Keratinocyte (primary cell): ENCODE data around the gene H2AZ2. TPM values are rescaled to one million over a fixed set of nuclear protein-coding genes. Genes with fewer than 3 reads are reported as not detected.
A peak's percentile ranks its signal among the peaks of the same experiment; 100 is the strongest.

Source experiments
- DNase-seq: peaks from one replicate; pipeline ENCODE4 v3.0.0-alpha.2; 2011; ENCODE audit warnings: low read depth, missing footprints, low spot score
- FAIRE-seq: peaks from 2 replicates; lab custom pipeline; 2011; peaks lifted over from hg19 to GRCh38; lab: Jason Lieb, UNC
- H2AFZ ChIP-seq: 2 replicates; pipeline ENCODE4 v1.6.0; 2012; ENCODE audit warnings: low read length, control low read depth, inconsistent platforms; ENCODE audit not compliant: control insufficient read depth
- H3K27ac ChIP-seq: 2 replicates; pipeline ENCODE4 v1.5.1; 2011; ENCODE audit warnings: low read length; ENCODE audit not compliant: control insufficient read depth, insufficient read depth
- H3K27me3 ChIP-seq: 3 replicates; pipeline ENCODE4 v1.6.0; 2011; ENCODE audit warnings: low read length; ENCODE audit not compliant: control insufficient read depth, insufficient read depth; ENCODE audit errors: extremely low read depth
- H3K36me3 ChIP-seq, 2 experiments: 2 replicates in 1 of 2; 3 replicates in 1 of 2; pipeline ENCODE4 v1.5.1; 2011; ENCODE audit warnings: low read length in 2 of 2, mild to moderate bottlenecking in 1 of 2; ENCODE audit not compliant: control insufficient read depth in 2 of 2, insufficient read depth in 2 of 2; ENCODE audit errors: extremely low read depth in 1 of 2
- H3K4me1 ChIP-seq: 3 replicates; pipeline ENCODE4 v1.5.1; 2011; ENCODE audit warnings: low read length; ENCODE audit not compliant: control insufficient read depth, insufficient read depth; ENCODE audit errors: extremely low read depth
- H3K4me2 ChIP-seq: 3 replicates; pipeline ENCODE4 v1.6.0; 2011; ENCODE audit warnings: low read depth, low read length; ENCODE audit not compliant: control insufficient read depth, insufficient read depth; ENCODE audit errors: extremely low read depth
- H3K4me3 ChIP-seq, 3 experiments: fragments of 200-600 bp in 1 of 3; sonication (generic) in 1 of 3; 2 replicates in 2 of 3; 3 replicates in 1 of 3; pipeline ENCODE4 v1.5.1; 2011 to 2016; ENCODE audit warnings: low read length in 3 of 3, mild to moderate bottlenecking in 3 of 3, control low read depth in 2 of 3, inconsistent platforms in 1 of 3, low read depth in 1 of 3, mixed read lengths in 1 of 3, mixed run types in 1 of 3, moderate library complexity in 1 of 3; ENCODE audit not compliant: control insufficient read depth in 2 of 3, insufficient read depth in 2 of 3; ENCODE audit errors: extremely low read depth in 1 of 3
- H3K79me2 ChIP-seq: 2 replicates; pipeline ENCODE4 v1.6.0; 2012; ENCODE audit warnings: low read length; ENCODE audit not compliant: control insufficient read depth, insufficient read depth
- H3K9ac ChIP-seq: 3 replicates; pipeline ENCODE4 v1.6.0; 2011; ENCODE audit warnings: low read length; ENCODE audit not compliant: control insufficient read depth, insufficient read depth; ENCODE audit errors: extremely low read depth
- H3K9me1 ChIP-seq: 3 replicates; pipeline ENCODE4 v1.6.0; 2011; ENCODE audit warnings: low read length; ENCODE audit not compliant: control insufficient read depth, insufficient read depth; ENCODE audit errors: extremely low read depth
- H3K9me3 ChIP-seq: 2 replicates; pipeline ENCODE4 v1.5.1; 2012; ENCODE audit warnings: low read depth, low read length; ENCODE audit not compliant: control insufficient read depth
- H4K20me1 ChIP-seq: 3 replicates; pipeline ENCODE4 v1.6.0; 2011; ENCODE audit warnings: low read length; ENCODE audit not compliant: control insufficient read depth, insufficient read depth; ENCODE audit errors: extremely low read depth
- CTCF ChIP-seq, 3 experiments: IDR thresholded peaks in 1 of 3; conservative IDR thresholded peaks in 1 of 3; optimal IDR thresholded peaks in 1 of 3; 2 replicates in 2 of 3; 3 replicates in 1 of 3; pipeline versions ENCODE3 to v1.5.1; 2011; ENCODE audit warnings: low read length in 3 of 3, mild to moderate bottlenecking in 3 of 3, moderate library complexity in 2 of 3, control low read depth in 1 of 3, inconsistent platforms in 1 of 3; ENCODE audit not compliant: insufficient read depth in 2 of 3; ENCODE audit errors: extremely low read depth in 1 of 3
- EZH2 ChIP-seq: IDR thresholded peaks from one replicate; pipeline ENCODE4 v1.6.1; 2012; ENCODE audit warnings: inconsistent platforms, mild to moderate bottlenecking, low read length, moderate library complexity
- dilution Hi-C: fragments of 300-500 bp; cut with MboI; formaldehyde crosslinking; loops from one replicate; pipeline ENCODE4 v1.7.0; 2020; ENCODE audit warnings: low sequenced_read_pairs; ENCODE audit not compliant: extremely low pct_ligation_motif_present
- polyA plus RNA-seq, 5 experiments: library from polyadenylated mRNA; depleted of rRNA in 3 of 5; stranded (reverse) in 3 of 5; stranded (forward) in 1 of 5; unstranded in 1 of 5; fragments of >200 nt; gene quantifications; 1 replicate in 1 of 5; 2 replicates in 3 of 5; 3 replicates in 1 of 5; pipeline versions ENCODE4 v1.2.1 to v1.2.3, GENCODE V29; 2011 to 2012; ENCODE audit warnings: missing spikeins in 2 of 5, low read depth in 1 of 5, low replicate concordance in 1 of 5

The H2AZ2 gene
- polyA plus RNA-seq, 1 donor (not counting 4 experiments of a cell fraction or from before 2014, with no cell fraction given) = 131 TPM

DNA sequence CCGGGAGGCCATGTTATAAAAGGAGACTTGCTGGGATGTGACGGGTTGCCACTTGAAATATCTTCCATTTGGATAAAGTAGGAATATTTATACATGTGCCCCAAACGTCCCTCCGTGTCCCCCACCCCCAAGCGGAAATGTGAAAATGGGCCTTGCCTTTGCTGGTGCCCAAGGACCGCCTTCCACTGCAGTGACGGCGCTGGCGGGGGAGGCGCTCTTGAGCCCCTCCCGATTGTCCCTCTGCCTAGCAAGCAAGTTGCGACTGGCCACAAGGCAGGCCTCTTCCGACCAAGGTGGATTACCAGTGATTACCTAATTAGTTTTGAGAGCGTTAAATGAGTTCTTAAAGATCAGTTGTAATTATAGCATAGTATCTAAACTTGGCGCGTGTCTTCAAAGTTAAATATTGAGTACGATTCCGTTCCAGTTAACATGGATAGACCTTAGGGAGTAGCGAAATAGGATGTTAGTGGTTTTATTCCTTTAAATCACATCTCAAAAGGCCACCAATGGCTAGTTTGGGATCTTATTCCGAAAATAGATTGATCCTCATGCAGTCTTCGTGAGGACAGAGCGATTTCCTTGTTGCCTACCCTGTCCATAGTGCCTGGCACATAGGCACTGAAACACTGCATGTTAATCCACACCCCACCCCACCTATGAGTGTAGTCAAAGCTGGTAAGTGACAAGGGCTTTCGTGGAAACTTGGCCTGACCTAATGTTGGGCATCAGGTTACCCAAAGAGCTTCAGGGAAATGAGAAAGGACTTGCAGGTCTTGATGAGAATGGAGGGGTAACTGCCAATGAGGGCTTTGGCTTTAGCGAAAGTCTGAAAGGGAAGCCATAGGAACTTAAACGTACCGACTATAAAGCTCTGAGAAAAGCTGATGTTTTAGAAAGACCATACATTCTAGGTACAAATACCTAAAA is 50.3 kb downstream of the H2AZ2 start:
- H3K79me2 ChIP-seq = peaks cover 39% of the 10 kb centered on the region

GRCh38 chr7:44796504-44797328 is 51.2 kb downstream of the H2AZ2 start, which contains the start of gene PPIA:
Gene PPIA, plus strand, starts transcription at chr7:44796681. Its CDS starts 44 bp downstream, at chr7:44796725.
- H3K9me3 ChIP-seq = no peaks in the 10 kb centered on the region
- H3K9ac ChIP-seq = peak within 1 kb of the TSS; percentile 100
- FAIRE-seq = no peak
- no peaks in the 10 kb centered on the region for H3K9me1 ChIP-seq
- H3K4me3 ChIP-seq = peak within 1 kb of the TSS; percentile 73 to 98 (median 89)
- TF ChIP-seq CTCF (optimal IDR thresholded peaks at IDR 0.05 in 1 of 3, IDR thresholded peaks at IDR 0.05 in 1 of 3, conservative IDR thresholded peaks at IDR 0.05 in 1 of 3; ENCODE audit: extremely low read depth in 1 of 3, insufficient read depth in 2 of 3, low read length in 3 of 3) (no peak), EZH2 (no peak)
- dilution Hi-C loops = no loop called here
- peaks cover 37% of the 10 kb centered on the region for H3K79me2 ChIP-seq
- H2AFZ ChIP-seq = peak within 1 kb of the TSS; percentile 89
- peak; percentile 89 for DNase-seq
- H3K4me2 ChIP-seq = peak within 1 kb of the TSS; percentile 97
- H3K36me3 ChIP-seq = peaks cover 9 to 30% of the 10 kb centered on the region in 2 experiments
- H4K20me1 ChIP-seq = peaks cover 28% of the 10 kb centered on the region
- H3K27ac ChIP-seq = peak within 1 kb of the TSS; percentile 100
- peaks cover 21% of the 10 kb centered on the region for H3K4me1 ChIP-seq
- no peaks in the 10 kb centered on the region for H3K27me3 ChIP-seq

More for the DNA sequence above, 50.3 kb downstream of the H2AZ2 start:
- TF ChIP-seq CTCF (optimal IDR thresholded peaks at IDR 0.05 in 1 of 3, IDR thresholded peaks at IDR 0.05 in 1 of 3, conservative IDR thresholded peaks at IDR 0.05 in 1 of 3; ENCODE audit: extremely low read depth in 1 of 3, insufficient read depth in 2 of 3, low read length in 3 of 3) (peak; percentile 29 to 69 (median 39)), EZH2 (no peak)
- H3K36me3 ChIP-seq = peaks cover 15 to 38% of the 10 kb centered on the region in 2 experiments
- dilution Hi-C loops = no loop called here
- H3K9me1 ChIP-seq = peaks cover 3% of the 10 kb centered on the region
- FAIRE-seq = no peak
- DNase-seq = no peak
- peak overlapping the region; percentile 100 for H3K27ac ChIP-seq
- H2AFZ ChIP-seq = no peak overlapping the region
- peak overlapping the region; percentile 97 for H3K4me2 ChIP-seq
- H3K4me3 ChIP-seq = peak overlapping the region; percentile 73 to 98 (median 89)
- H4K20me1 ChIP-seq = peaks cover 36% of the 10 kb centered on the region
- H3K9me3 ChIP-seq = no peaks in the 10 kb centered on the region
- H3K4me1 ChIP-seq = peaks cover 23% of the 10 kb centered on the region
- peak overlapping the region; percentile 100 for H3K9ac ChIP-seq
- no peaks in the 10 kb centered on the region for H3K27me3 ChIP-seq
